Peyer's patch (tissue), 4 donors: ENCODE measurements around the gene SLC44A2.

Experiments
- CTCF ChIP-seq, 6 experiments: fragments of 450-650 bp in 4 of 6; fragments of 200-600 bp in 2 of 6; sonication (generic) in 1 of 6; IDR thresholded peaks; one replicate each; pipeline ENCODE4 v1.5.1; 2017 to 2019; ENCODE audit warnings: antibody characterized with exemption in 6 of 6, mild to moderate bottlenecking in 3 of 6, moderate library complexity in 1 of 6
- POLR2A ChIP-seq, 2 donors: fragments of 450-650 bp; IDR thresholded peaks; one replicate each; pipeline ENCODE4 v1.5.1; 2017; ENCODE audit warnings: antibody characterized with exemption in 2 of 2, mild to moderate bottlenecking in 2 of 2, moderate library complexity in 2 of 2

GRCh38 chr19:10648360-10648759, 23.0 kb downstream of the SLC44A2 start:
- TF ChIP-seq CTCF (IDR thresholded peaks at IDR 0.05) (no peak), POLR2A (IDR thresholded peaks at IDR 0.05) (no peak)
